HG02885 (cell line): ENCODE data around the gene HBQ1.
"Not testable (repeated sequence)": the region's sequence is repeated elsewhere in the genome, so short reads cannot be mapped to it uniquely, and the experiment has no call there.

Source experiments
- ATAC-seq: cut with Tn5 transposase; IDR thresholded peaks from one replicate; pipeline ENCODE4 v1.9.1; 2021; ENCODE audit warnings: mild to moderate bottlenecking; ENCODE audit not compliant: unreplicated experiment, poor library complexity

Gene HBQ1

DNA sequence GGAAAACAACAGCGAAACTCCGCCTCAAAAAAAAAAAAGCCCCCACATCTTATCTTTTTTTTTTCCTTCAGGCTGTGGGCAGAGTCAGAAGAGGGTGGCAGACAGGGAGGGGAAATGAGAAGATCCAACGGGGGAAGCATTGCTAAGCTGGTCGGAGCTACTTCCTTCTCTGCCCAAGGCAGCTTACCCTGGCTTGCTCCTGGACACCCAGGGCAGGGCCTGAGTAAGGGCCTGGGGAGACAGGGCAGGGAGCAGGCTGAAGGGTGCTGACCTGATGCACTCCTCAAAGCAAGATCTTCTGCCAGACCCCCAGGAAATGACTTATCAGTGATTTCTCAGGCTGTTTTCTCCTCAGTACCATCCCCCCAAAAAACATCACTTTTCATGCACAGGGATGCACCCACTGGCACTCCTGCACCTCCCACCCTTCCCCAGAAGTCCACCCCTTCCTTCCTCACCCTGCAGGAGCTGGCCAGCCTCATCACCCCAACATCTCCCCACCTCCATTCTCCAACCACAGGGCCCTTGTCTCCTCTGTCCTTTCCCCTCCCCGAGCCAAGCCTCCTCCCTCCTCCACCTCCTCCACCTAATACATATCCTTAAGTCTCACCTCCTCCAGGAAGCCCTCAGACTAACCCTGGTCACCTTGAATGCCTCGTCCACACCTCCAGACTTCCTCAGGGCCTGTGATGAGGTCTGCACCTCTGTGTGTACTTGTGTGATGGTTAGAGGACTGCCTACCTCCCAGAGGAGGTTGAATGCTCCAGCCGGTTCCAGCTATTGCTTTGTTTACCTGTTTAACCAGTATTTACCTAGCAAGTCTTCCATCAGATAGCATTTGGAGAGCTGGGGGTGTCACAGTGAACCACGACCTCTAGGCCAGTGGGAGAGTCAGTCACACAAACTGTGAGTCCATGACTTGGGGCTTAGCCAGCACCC lies 5.0 kb upstream of the HBQ1 start:
- no peak for ATAC-seq

DNA sequence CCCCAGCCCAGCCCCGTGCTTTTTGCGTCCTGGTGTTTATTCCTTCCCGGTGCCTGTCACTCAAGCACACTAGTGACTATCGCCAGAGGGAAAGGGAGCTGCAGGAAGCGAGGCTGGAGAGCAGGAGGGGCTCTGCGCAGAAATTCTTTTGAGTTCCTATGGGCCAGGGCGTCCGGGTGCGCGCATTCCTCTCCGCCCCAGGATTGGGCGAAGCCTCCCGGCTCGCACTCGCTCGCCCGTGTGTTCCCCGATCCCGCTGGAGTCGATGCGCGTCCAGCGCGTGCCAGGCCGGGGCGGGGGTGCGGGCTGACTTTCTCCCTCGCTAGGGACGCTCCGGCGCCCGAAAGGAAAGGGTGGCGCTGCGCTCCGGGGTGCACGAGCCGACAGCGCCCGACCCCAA lies 4.3 kb upstream of the HBQ1 start:
- not testable (repeated sequence) for ATAC-seq

DNA sequence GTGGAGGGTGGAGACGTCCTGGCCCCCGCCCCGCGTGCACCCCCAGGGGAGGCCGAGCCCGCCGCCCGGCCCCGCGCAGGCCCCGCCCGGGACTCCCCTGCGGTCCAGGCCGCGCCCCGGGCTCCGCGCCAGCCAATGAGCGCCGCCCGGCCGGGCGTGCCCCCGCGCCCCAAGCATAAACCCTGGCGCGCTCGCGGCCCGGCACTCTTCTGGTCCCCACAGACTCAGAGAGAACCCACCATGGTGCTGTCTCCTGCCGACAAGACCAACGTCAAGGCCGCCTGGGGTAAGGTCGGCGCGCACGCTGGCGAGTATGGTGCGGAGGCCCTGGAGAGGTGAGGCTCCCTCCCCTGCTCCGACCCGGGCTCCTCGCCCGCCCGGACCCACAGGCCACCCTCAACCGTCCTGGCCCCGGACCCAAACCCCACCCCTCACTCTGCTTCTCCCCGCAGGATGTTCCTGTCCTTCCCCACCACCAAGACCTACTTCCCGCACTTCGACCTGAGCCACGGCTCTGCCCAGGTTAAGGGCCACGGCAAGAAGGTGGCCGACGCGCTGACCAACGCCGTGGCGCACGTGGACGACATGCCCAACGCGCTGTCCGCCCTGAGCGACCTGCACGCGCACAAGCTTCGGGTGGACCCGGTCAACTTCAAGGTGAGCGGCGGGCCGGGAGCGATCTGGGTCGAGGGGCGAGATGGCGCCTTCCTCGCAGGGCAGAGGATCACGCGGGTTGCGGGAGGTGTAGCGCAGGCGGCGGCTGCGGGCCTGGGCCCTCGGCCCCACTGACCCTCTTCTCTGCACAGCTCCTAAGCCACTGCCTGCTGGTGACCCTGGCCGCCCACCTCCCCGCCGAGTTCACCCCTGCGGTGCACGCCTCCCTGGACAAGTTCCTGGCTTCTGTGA lies 3.5 kb upstream of the HBQ1 start, which contains the start of gene HBA1:
TSS of gene HBA1 (plus strand) at position 204 of the 906 bp plus-strand sequence. CDS start at position 241, 37 bp downstream.
- not testable (repeated sequence) for ATAC-seq

- ATAC-seq = no peak
Measured at GRCh38 chr16:177394-177822, 2.9 kb upstream of the HBQ1 start.

- ATAC-seq = no peak
Measured at GRCh38 chr16:177981-178667, 2.1 kb upstream of the HBQ1 start.

DNA sequence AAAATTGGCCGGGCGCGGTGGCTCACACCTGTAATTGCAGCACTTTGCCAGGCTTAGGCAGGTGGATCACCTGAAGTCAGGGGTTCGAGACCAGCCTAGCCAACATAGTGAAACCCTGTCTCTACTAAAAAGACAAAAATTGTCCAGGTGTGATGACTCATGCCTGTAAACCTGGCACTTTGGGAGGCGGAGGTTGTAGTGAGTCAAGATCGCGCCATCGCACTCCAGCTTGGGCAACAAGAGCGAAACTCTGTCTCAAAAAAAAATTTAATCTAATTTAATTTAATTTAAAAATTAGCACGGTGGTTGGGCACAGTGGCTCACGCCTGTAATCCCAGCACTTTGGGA lies 1.6 kb upstream of the HBQ1 start:
- ATAC-seq = no peak

- no peak for ATAC-seq
Measured at GRCh38 chr16:179211-180092, 807 bp upstream of the HBQ1 start.

- no peak for ATAC-seq
Measured at GRCh38 chr16:180681-181564, 664 bp downstream of the HBQ1 start.

DNA sequence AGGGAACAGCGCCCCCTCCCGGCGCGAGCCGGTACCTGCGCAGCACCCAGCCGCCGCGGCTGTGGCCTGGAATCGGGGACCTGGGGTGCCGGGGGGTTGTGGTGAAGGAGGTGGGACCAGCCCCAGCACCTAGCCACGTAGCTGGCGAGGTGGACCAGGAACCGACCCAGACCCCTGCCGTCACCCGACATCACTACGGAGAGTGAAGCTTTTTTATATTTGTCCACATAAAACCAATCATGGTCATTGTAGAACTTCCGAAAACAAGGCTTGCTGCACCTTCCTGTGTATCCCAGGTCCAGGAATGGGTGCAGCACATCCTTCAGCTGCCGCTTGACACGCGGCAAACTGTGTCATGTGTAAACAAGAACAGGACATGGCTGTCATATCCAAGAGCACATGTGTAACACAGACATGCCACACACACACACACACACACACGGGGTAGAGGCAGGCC lies 1.3 kb downstream of the HBQ1 start:
- no peak for ATAC-seq

GRCh38 chr16:183005-183404 lies 2.7 kb downstream of the HBQ1 start:
- ATAC-seq = no peak

- ATAC-seq = no peak
Measured at GRCh38 chr16:185213-185612, 5.0 kb downstream of the HBQ1 start.

DNA sequence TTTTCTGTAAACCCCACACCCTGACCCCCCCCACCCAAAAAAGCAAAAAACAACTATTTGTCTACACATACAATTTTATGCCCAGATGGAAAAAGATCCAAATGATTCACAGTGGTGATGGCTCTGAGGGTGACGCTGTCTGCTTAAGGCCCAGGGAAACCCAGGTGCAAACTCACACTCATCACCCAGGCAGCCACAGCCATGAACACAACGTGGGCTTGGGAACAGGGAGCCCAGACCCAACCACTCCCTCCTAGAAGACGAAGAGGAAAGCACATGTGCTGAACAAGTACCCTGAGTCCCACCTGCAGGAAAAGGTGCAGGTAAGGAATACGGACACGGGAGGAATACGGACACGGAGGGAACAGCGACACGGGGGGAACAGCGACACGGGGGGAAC lies 5.4 kb downstream of the HBQ1 start:
- no peak for ATAC-seq

- ATAC-seq = no peak
Measured at GRCh38 chr16:187330-187729, 7.1 kb downstream of the HBQ1 start.

DNA sequence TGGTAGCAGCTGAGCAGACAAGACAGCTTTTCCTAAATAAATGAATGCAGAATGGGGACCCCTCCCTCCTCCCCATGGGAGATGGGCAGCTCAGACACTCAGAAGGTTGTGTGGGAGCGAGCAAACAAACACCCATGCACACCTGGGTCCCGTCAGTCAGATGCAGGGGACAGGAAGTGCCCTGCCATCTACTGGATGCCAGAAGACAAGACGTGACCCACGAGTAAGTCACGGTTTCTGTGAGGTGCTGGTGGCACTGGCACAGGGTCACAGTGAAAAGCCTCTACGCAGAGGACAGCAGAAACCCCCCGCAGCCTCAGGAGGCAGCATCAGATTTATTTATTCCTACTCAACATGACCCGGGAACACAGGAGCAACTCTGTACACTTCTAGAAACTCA lies 8.4 kb downstream of the HBQ1 start:
- no peak for ATAC-seq

DNA sequence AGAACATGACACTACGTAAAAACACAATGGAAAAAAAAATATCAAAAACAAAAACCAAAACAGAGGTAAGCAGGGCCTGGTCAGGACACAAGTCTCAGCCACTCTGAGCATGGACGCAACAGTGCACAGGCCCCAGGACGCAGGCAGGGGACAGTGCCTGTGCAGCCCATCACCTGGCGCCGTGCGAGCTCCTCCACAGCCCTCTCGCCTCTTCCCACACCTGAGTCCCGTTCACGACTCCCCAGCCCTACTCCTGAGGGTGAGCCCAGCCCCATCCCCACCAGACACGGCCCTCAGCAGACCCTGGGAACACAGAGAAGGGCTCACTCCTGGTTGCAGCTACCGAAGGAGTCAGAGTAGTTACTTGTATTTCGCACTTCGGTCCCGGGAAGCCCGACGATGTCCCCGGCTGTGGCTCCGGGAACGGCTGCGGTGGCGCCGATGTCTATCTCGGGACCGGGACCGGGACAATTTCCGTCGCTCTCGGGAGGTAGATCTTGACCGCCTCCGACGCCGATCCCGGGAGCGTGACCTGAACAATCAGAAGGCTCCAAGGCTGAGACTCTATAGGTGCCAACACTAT lies 9.4 kb downstream of the HBQ1 start:
- ATAC-seq = no peak

DNA sequence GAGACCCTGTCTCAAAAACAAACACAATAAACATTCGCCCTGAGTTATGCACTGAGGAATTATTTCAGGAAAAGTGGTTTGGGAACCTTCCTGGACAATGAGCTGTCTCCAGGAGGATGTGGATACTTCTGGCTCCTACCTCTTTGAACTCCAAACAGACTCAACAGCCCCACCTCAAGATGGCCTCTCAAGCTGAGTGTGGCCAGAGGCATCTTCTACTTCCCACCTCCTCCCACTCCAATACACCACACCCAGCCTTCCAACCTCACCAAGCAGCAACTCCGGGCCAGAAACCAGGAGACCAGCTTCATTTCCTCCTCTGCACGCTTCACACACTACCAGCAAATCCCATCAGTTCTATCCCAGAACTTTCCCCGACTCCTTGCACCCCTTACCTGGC lies 11.6 kb downstream of the HBQ1 start:
- no peak for ATAC-seq

GRCh38 chr16:192686-193085 lies 12.4 kb downstream of the HBQ1 start:
- no peak for ATAC-seq

GRCh38 chr16:193441-193840 lies 13.2 kb downstream of the HBQ1 start:
- no peak for ATAC-seq
